Measurements from ENCODE around the gene BLVRA.
A peak's percentile ranks its signal among the peaks of the same experiment; 100 is the strongest.
"Not testable (repeated sequence)": the region's sequence is repeated elsewhere in the genome, so short reads cannot be mapped to it uniquely, and the experiment has no call there.

BLVRA gene

GRCh38 chr7:43810195-43810941, 51.9 kb downstream of the BLVRA start:
- not testable (repeated sequence) for DNase-seq

- no peak for DNase-seq
Observed at GRCh38 chr7:43815373-43815772, 56.9 kb downstream of the BLVRA start.

DNA sequence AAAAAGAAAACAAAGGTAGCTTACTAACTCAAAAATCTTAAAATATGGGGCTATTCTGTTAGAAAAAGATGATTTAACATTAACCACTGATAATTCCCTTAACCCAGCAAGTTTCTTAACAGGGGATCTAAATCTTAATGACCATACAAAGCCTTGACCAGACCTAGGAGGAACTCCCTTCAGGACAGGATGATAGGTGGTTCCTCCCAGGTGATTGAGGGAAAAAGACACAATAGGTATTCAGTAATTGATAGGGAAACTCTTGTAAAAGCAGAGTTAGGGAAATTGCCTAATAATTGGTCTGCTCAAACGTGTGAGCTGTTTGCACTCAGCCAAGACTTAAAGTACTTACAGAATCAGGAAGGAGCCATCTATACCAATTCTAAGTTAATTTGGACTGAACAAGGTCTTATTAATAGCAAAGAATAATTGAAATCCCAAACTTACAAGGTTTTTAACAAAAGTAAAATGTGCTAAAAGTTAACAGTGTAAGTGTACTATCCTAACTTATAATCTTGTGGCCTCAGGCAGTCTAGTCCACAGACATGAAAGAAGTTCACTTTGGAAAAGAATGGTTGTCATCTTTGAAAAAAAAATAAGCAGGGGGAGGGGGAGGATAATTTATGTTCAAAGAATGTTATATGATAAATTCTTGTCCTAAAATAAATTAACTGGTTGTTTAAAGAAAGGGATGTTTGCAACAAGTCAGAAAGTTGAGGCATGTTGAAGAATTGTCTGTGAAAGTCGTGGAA, 57.7 kb downstream of the BLVRA start:
- not testable (repeated sequence) for DNase-seq

GRCh38 chr7:43823425-43823824, 64.9 kb downstream of the BLVRA start:
- DNase-seq, result not testable (repeated sequence)

GRCh38 chr7:43823941-43824340, 65.5 kb downstream of the BLVRA start:
- DNase-seq, result no peak

GRCh38 chr7:43824513-43824912, 66.0 kb downstream of the BLVRA start:
- not testable (repeated sequence) for DNase-seq

GRCh38 chr7:43824963-43825362, 66.5 kb downstream of the BLVRA start:
- DNase-seq, result no peak

GRCh38 chr7:43825391-43825808, 66.9 kb downstream of the BLVRA start:
- DNase-seq, result no peak

GRCh38 chr7:43830917-43831316, 72.4 kb downstream of the BLVRA start:
- not testable (repeated sequence) for DNase-seq

DNA sequence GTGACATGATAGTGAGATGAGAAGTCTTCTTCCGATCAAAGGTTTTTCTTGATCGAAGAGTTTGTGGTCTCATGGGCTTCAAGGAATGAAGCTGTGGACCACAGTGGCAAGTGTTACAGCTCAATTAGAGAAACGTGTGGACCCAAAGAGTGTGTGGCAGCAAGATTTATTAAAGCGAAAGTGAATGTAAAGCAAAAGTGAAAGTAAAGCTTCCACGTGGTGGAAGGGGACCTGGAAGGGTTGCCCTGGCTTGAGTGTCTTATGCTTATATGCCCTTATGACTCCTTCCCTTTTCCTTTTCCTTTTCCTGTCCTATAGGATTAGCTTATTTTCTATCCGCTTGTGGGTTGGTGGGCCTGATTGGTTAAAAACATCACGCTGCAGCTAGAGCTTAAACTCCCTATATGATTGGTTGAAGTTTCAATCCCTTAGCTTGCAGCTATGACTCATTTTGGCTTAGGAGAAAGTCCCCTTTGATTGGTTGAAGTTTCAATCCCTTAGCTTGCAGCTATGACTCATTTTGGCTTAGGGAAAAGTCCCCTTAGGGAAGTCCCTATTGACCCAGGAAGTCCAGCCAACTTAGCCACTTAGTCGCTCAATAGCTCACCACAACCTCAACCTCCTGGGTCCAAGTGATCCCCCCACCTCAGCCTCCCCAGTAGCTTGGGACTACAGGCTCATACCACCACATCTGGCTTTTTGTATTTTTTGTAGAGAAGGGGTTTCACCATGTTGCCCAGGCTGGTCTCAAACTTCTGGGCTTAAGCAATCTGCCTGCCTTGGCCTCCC, 76.2 kb downstream of the BLVRA start:
- peak; percentile 28 for DNase-seq

DNA sequence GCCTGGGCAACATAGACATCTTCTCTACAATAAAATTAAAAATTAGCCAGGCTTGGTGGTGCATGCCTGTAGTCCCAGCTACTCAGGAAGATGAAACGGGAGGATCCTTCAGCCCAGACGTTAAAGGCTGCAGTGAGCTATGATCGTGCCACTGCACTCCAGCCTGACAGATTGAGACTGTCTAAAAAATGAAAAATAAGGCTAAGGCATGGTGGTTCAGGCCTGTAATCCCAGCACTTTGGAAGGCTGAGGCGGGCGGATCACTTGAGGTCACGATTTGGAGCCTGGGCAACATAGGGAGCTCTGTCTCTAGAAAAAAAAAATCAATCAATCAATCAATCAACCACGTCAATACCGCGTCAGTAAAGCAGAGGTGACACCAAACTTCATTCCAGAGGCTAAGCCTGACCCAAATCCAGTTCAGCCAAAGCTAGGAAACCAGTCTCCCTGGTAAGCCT, 79.8 kb downstream of the BLVRA start:
- DNase-seq, result no peak

GRCh38 chr7:43843296-43843695, 84.8 kb downstream of the BLVRA start:
- DNase-seq, result no peak

DNA sequence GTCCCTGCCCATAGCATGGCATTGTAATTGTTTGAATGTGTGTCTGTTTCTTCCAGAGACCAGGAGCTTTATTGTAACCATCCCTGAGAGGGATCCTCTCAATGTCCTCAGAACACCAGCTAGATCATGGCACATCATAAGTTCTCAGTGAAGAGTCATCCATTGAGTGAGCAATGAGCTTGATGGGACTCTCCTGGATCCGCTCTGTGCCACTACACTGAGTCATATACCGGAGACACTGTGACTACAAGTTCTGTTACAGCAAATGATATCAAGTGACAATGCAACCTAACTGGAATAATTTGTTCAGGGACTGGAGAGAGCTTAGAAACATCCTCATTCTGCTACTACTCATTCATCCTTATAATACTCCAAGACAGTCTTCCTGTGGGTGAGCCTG, 85.8 kb downstream of the BLVRA start:
- DNase-seq, result no peak

DNA sequence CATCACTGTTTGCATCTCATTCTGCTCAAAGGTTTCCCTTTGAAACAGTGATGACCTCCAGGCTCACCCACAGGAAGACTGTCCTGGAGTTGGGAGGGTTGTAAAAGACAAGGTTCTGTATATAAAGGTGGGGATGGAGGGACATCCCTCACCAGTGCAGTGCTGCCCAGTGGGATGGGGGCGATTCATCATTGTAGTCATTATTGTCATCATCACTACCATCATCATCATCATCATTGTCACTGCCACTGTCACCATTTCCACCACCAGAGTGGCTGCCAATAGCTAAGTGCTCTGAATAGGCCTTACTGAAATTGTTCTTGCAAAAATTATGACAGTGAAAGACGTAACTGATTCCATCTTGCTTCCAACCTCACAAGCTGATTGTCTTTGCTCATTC, 86.2 kb downstream of the BLVRA start:
- no peak for DNase-seq

- DNase-seq, result no peak
Observed at GRCh38 chr7:43847496-43847895, 89.0 kb downstream of the BLVRA start.

- no peak for DNase-seq
Observed at GRCh38 chr7:43849047-43849446, 90.6 kb downstream of the BLVRA start.

DNA sequence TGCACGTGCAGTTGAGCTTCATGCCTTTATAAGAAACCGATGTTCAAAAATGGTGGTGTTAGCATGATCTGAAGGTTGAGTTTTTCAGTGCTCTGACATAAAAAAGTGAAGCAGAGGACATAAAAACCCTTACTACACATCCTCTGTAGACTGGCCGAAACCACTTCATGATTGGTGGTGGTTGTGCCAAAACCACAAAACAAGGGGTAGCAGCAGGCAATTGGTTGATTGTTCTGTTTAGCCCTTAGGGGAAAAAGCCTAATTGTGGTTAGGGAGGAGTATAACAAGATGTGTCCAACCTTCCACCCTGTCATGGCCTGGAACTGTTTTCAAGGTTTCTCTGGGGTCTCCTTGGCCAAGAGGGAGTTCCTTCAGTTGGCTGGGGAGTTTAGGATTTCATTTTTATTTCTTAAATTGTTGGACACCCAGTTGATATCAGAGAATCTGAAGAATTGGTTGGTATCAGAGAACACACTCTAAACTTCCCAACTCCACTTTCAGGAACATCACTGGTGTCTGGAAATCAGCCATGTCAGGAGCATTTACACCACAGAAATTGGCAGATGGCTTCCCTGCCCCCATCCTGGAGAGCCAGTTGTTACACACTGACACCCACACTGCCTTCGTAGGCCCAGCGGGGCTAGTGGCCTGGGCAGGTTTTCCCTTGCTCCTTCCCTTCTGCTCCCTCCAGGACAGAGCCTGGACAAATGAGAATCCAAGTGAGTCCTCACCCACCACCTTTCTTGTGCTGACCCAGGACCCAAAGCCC, 92.1 kb downstream of the BLVRA start:
- no peak for DNase-seq

DNA sequence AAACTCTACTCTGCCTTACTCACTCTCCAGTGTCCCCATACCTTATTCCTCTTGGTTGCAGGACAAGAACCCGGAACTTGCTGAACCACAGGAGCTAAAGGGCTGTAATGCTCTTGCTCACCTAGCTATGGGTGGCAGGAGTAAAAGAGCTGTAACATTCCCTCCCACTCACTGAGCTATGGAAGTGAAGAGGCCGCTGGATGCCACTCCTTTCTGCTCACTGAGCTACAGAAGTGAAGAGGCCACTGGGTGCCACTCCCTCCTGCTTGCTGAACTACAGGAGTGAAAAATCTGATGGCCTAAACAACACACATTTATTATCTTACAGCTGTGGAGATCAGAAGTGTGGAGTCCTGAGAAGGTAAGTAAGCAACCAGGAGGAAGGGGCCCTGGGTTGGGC, 93.3 kb downstream of the BLVRA start:
- no peak for DNase-seq

GRCh38 chr7:43855176-43855575, 96.7 kb downstream of the BLVRA start:
- DNase-seq, result no peak

DNA sequence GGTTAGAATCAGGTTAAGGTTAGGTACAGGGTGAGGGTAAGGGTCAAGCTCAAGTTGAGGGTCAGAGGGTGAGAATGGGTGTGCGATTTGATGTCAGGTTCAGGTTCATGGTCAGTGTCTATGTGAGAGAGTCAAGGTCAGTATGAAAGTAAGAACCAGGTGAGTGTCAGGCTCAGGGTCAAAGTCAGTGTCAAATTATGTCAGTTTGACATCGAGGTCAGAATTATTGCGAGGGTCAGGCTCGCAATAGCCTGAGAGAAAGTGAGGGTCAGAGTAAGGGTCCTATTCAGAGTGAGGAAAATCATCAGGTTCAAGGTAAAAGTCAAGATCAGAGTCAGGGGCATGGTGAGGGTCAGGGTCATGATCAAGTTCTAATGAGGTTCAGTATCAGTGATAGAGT, 97.8 kb downstream of the BLVRA start:
- no peak for DNase-seq
